ENCODE measurements around the gene IWS1.
A peak's percentile ranks its signal among the peaks of the same experiment; 100 is the strongest.
"Not testable (repeated sequence)": the region's sequence is repeated elsewhere in the genome, so short reads cannot be mapped to it uniquely, and the experiment has no call there.

The IWS1 gene

GRCh38 chr2:127453392-127454171 is 72.7 kb downstream of the IWS1 start:
- DNase-seq (ENCODE audit: low spot score): peak; percentile 27

GRCh38 chr2:127453013-127453391 is 73.3 kb downstream of the IWS1 start:
- DNase-seq (ENCODE audit: low spot score): no peak

GRCh38 chr2:127452423-127452822 is 73.9 kb downstream of the IWS1 start:
- DNase-seq (ENCODE audit: low spot score): not testable (repeated sequence)

- no peak for DNase-seq (ENCODE audit: low spot score)
These were observed 74.3 kb downstream of the IWS1 start for GRCh38 chr2:127451981-127452380.

- DNase-seq (ENCODE audit: low spot score): no peak
These were observed 76.4 kb downstream of the IWS1 start for GRCh38 chr2:127449898-127450297.

GRCh38 chr2:127449414-127449813 is 76.9 kb downstream of the IWS1 start:
- no peak for DNase-seq (ENCODE audit: low spot score)

GRCh38 chr2:127448526-127448925 is 77.8 kb downstream of the IWS1 start:
- DNase-seq (ENCODE audit: low spot score): no peak

- DNase-seq (ENCODE audit: low spot score): no peak
These were observed 86.9 kb downstream of the IWS1 start for GRCh38 chr2:127439343-127439742.

GRCh38 chr2:127437781-127438726 is 88.2 kb downstream of the IWS1 start:
- DNase-seq (ENCODE audit: low spot score): no peak

GRCh38 chr2:127437056-127437455 is 89.2 kb downstream of the IWS1 start:
- no peak for DNase-seq (ENCODE audit: low spot score)

- DNase-seq (ENCODE audit: low spot score): no peak
These were observed 91.8 kb downstream of the IWS1 start for GRCh38 chr2:127434515-127434914.

- no peak for DNase-seq (ENCODE audit: low spot score)
These were observed 94.8 kb downstream of the IWS1 start for GRCh38 chr2:127431408-127432023.

All from iPS-NIHi11 (cell line).